ENCODE results near the gene KRTAP5-10. TPM values are rescaled to one million over a fixed set of nuclear protein-coding genes. Genes with fewer than 3 reads are reported as not detected.
"Not testable (repeated sequence)": the region's sequence is repeated elsewhere in the genome, so short reads cannot be mapped to it uniquely, and the experiment has no call there.

Gene KRTAP5-10
- total RNA-seq, 5 donors from 2014 or later (not counting 1 experiment from before 2014, with no cell fraction given) = not detected

- H3K4me3 Mint-ChIP-seq = no peak overlapping the region
- Histone ChIP-seq H3K36me3 (ENCODE audit: control insufficient read depth in 2 of 2, extremely low read depth in 1 of 2, insufficient read depth in 1 of 2, low read length in 1 of 2) (no peaks in the 10 kb centered on the region), H3K4me1 (ENCODE audit: control insufficient read depth in 1 of 2, extremely low read depth in 1 of 2, insufficient read depth in 2 of 2, low read length in 2 of 2) (no peaks in the 10 kb centered on the region), H3K4me3 (ENCODE audit: control insufficient read depth in 1 of 2, extremely low read depth in 1 of 2, low read length in 1 of 2) (no peak overlapping the region), H3K9me3 (no peaks in the 10 kb centered on the region), H3K27ac (ENCODE audit: low read length) (no peak overlapping the region), H3K27me3 (replicated peaks in 1 of 2; ENCODE audit: control insufficient read depth in 2 of 2, extremely low read depth in 1 of 2, insufficient read depth in 2 of 2, low read length in 1 of 2) (peaks cover 0 to 32% of the 10 kb centered on the region in 2 experiments)
- H3K4me1 Mint-ChIP-seq = no peaks in the 10 kb centered on the region
- ChIA-PET POLR2A (no interaction called here), CTCF (no interaction called here)
- no peaks in the 10 kb centered on the region for H3K9me3 Mint-ChIP-seq
- no peak overlapping the region for H3K27ac Mint-ChIP-seq
- ATAC-seq (replicated peaks in 1 of 4) = no peak
- H3K27me3 Mint-ChIP-seq = peaks cover 39 to 53% of the 10 kb centered on the region in 2 donors
- H3K36me3 Mint-ChIP-seq = peaks cover 3% of the 10 kb centered on the region
- no peak for DNase-seq
Measured at GRCh38 chr11:71562120-71562519, 3.2 kb upstream of the KRTAP5-10 start.

- ChIA-PET CTCF (no interaction called here), POLR2A (no interaction called here)
- WGBS (ENCODE audit: insufficient coverage) = 6% methylated on average over 7 of the region's 8 CpGs
- Mint-ChIP-seq H3K36me3 (peaks cover 3% of the 10 kb centered on the region), H3K4me3 (no peak overlapping the region), H3K27ac (no peak overlapping the region), H3K27me3 (peaks cover 36 to 55% of the 10 kb centered on the region in 2 donors), H3K9me3 (no peaks in the 10 kb centered on the region), H3K4me1 (no peaks in the 10 kb centered on the region)
- peak in 1 of 4 experiments; percentile 27 for ATAC-seq (replicated peaks in 1 of 4)
- peak in 3 of 35 experiments; percentile 3 to 45 (median 9) for DNase-seq
- no peak overlapping the region for H3K27ac ChIP-seq (ENCODE audit: low read length)
- H3K4me1 ChIP-seq (ENCODE audit: control insufficient read depth in 1 of 2, extremely low read depth in 1 of 2, insufficient read depth in 2 of 2, low read length in 2 of 2) = no peaks in the 10 kb centered on the region
- H3K27me3 ChIP-seq (replicated peaks in 1 of 2; ENCODE audit: control insufficient read depth in 2 of 2, extremely low read depth in 1 of 2, insufficient read depth in 2 of 2, low read length in 1 of 2) = peaks cover 0 to 32% of the 10 kb centered on the region in 2 experiments
- no peaks in the 10 kb centered on the region for H3K36me3 ChIP-seq (ENCODE audit: control insufficient read depth in 2 of 2, extremely low read depth in 1 of 2, insufficient read depth in 1 of 2, low read length in 1 of 2)
- no peaks in the 10 kb centered on the region for H3K9me3 ChIP-seq
- H3K4me3 ChIP-seq (ENCODE audit: control insufficient read depth in 1 of 2, extremely low read depth in 1 of 2, low read length in 1 of 2) = no peak overlapping the region
Measured at GRCh38 chr11:71563406-71563805, 2.0 kb upstream of the KRTAP5-10 start.

- no peak overlapping the region for H3K27ac Mint-ChIP-seq
- no peaks in the 10 kb centered on the region for H3K9me3 Mint-ChIP-seq
- H3K4me1 Mint-ChIP-seq = no peaks in the 10 kb centered on the region
- WGBS (ENCODE audit: insufficient coverage) = no CpG with 5 or more reads among the region's 4 CpGs
- peaks cover 33 to 49% of the 10 kb centered on the region in 2 donors for H3K27me3 Mint-ChIP-seq
- ATAC-seq (replicated peaks in 1 of 4) (no peak), DNase-seq (no peak)
- H3K36me3 ChIP-seq (ENCODE audit: control insufficient read depth in 2 of 2, extremely low read depth in 1 of 2, insufficient read depth in 1 of 2, low read length in 1 of 2) = no peaks in the 10 kb centered on the region
- H3K4me1 ChIP-seq (ENCODE audit: control insufficient read depth in 1 of 2, extremely low read depth in 1 of 2, insufficient read depth in 2 of 2, low read length in 2 of 2) = no peaks in the 10 kb centered on the region
- ChIA-PET CTCF (no interaction called here), POLR2A (no interaction called here)
- no peak overlapping the region for H3K27ac ChIP-seq (ENCODE audit: low read length)
- H3K4me3 ChIP-seq (ENCODE audit: control insufficient read depth in 1 of 2, extremely low read depth in 1 of 2, low read length in 1 of 2) = no peak overlapping the region
- peaks cover 3% of the 10 kb centered on the region for H3K36me3 Mint-ChIP-seq
- H3K27me3 ChIP-seq (replicated peaks in 1 of 2; ENCODE audit: control insufficient read depth in 2 of 2, extremely low read depth in 1 of 2, insufficient read depth in 2 of 2, low read length in 1 of 2) = peaks cover 0 to 35% of the 10 kb centered on the region in 2 experiments
- H3K9me3 ChIP-seq = no peaks in the 10 kb centered on the region
- H3K4me3 Mint-ChIP-seq = no peak overlapping the region
Measured at GRCh38 chr11:71564430-71564829, 933 bp upstream of the KRTAP5-10 start.

- H3K27ac ChIP-seq (ENCODE audit: low read length) = no peak overlapping the region
- ATAC-seq (replicated peaks in 1 of 4) (no peak), DNase-seq (no peak)
- H3K4me1 ChIP-seq (ENCODE audit: control insufficient read depth in 1 of 2, extremely low read depth in 1 of 2, insufficient read depth in 2 of 2, low read length in 2 of 2) = no peaks in the 10 kb centered on the region
- 74% methylated on average over 10 of the region's 10 CpGs for WGBS (ENCODE audit: insufficient coverage)
- H3K27ac Mint-ChIP-seq = no peak overlapping the region
- POLR2A ChIA-PET = no interaction called here
- no peaks in the 10 kb centered on the region for H3K4me1 Mint-ChIP-seq
- CTCF ChIA-PET = no interaction called here
- peaks cover 0 to 39% of the 10 kb centered on the region in 2 experiments for H3K27me3 ChIP-seq (replicated peaks in 1 of 2; ENCODE audit: control insufficient read depth in 2 of 2, extremely low read depth in 1 of 2, insufficient read depth in 2 of 2, low read length in 1 of 2)
- no peaks in the 10 kb centered on the region for H3K9me3 Mint-ChIP-seq
- H3K9me3 ChIP-seq = no peaks in the 10 kb centered on the region
- no peaks in the 10 kb centered on the region for H3K36me3 ChIP-seq (ENCODE audit: control insufficient read depth in 2 of 2, extremely low read depth in 1 of 2, insufficient read depth in 1 of 2, low read length in 1 of 2)
- no peaks in the 10 kb centered on the region for H3K36me3 Mint-ChIP-seq
- H3K27me3 Mint-ChIP-seq = peaks cover 34 to 52% of the 10 kb centered on the region in 2 donors
- no peak overlapping the region for H3K4me3 Mint-ChIP-seq
- H3K4me3 ChIP-seq (ENCODE audit: control insufficient read depth in 1 of 2, extremely low read depth in 1 of 2, low read length in 1 of 2) = no peak overlapping the region
Measured at GRCh38 chr11:71566081-71566620, 788 bp downstream of the KRTAP5-10 start.

DNA sequence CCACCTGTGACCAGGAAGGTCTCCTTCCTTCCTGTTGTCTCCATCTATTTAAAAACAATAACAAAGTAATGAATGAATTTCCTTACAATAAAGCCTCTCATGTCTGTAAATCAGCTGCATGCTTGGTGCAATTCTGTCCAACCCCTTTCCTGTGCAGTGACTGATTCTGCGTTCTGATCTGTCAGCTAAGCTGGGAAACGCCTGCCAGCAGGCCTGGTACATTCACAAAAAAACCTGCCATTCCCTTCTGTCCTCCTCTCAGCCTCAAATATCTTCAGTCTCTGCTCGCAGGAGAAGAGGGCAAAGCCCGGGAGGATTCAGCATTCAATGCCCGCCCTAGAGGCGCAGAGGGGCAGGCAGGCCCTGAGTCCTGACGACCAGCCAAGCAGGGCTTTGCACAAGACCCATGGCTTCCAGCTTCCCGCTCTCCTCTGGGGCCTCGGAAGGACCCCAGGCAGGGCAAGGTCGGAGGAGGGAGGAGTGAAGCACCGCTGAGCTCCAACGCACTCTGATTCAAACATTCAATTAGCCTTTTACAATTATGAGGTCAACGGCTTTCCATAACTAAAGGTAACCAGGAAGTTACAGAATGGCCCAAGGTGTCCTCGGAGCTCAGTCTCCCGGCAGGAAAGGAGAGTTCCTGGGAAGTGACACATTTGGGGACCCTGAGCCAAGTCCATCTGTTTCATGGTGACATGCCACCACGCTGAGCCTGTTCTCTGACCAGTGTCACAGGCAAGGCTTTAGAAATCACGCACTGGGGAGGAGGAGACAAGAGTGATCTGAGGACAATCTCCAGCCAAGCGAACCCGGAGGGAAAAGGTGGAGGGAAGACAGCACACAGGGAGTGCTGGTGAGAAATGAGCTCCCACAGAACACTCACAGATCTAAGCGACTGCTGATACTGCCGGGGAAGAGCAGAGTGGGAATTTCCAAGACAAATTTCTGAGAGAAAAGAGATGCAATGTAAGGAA lies 1.6 kb downstream of the KRTAP5-10 start:
- H3K36me3 ChIP-seq (ENCODE audit: control insufficient read depth in 2 of 2, extremely low read depth in 1 of 2, insufficient read depth in 1 of 2, low read length in 1 of 2); POLR2A ChIA-PET; H3K4me1 ChIP-seq (ENCODE audit: control insufficient read depth in 1 of 2, extremely low read depth in 1 of 2, insufficient read depth in 2 of 2, low read length in 2 of 2); H3K27ac ChIP-seq (ENCODE audit: low read length); H3K27ac Mint-ChIP-seq; H3K36me3 Mint-ChIP-seq; ATAC-seq (replicated peaks in 1 of 4); H3K4me3 ChIP-seq (ENCODE audit: control insufficient read depth in 1 of 2, extremely low read depth in 1 of 2, low read length in 1 of 2); H3K4me1 Mint-ChIP-seq; H3K9me3 Mint-ChIP-seq; H3K4me3 Mint-ChIP-seq; DNase-seq; CTCF ChIA-PET; H3K9me3 ChIP-seq: not testable (repeated sequence)
- H3K27me3 Mint-ChIP-seq = peaks cover 28 to 47% of the 10 kb centered on the region in 2 donors
- peaks cover 0 to 43% of the 10 kb centered on the region in 2 experiments for H3K27me3 ChIP-seq (replicated peaks in 1 of 2; ENCODE audit: control insufficient read depth in 2 of 2, extremely low read depth in 1 of 2, insufficient read depth in 2 of 2, low read length in 1 of 2)
- 65% methylated on average over 5 of the region's 21 CpGs for WGBS (ENCODE audit: insufficient coverage)

- DNase-seq; H3K27ac Mint-ChIP-seq; POLR2A ChIA-PET; H3K27ac ChIP-seq (ENCODE audit: low read length); ATAC-seq (replicated peaks in 1 of 4); H3K36me3 ChIP-seq (ENCODE audit: control insufficient read depth in 2 of 2, extremely low read depth in 1 of 2, insufficient read depth in 1 of 2, low read length in 1 of 2); H3K4me3 Mint-ChIP-seq; H3K4me1 ChIP-seq (ENCODE audit: control insufficient read depth in 1 of 2, extremely low read depth in 1 of 2, insufficient read depth in 2 of 2, low read length in 2 of 2); H3K9me3 Mint-ChIP-seq; H3K36me3 Mint-ChIP-seq; H3K4me1 Mint-ChIP-seq; H3K9me3 ChIP-seq; CTCF ChIA-PET; H3K4me3 ChIP-seq (ENCODE audit: control insufficient read depth in 1 of 2, extremely low read depth in 1 of 2, low read length in 1 of 2): not testable (repeated sequence)
- 67% methylated on average over 2 of the region's 8 CpGs for WGBS (ENCODE audit: insufficient coverage)
- H3K27me3 ChIP-seq (replicated peaks in 1 of 2; ENCODE audit: control insufficient read depth in 2 of 2, extremely low read depth in 1 of 2, insufficient read depth in 2 of 2, low read length in 1 of 2) = peaks cover 0 to 42% of the 10 kb centered on the region in 2 experiments
- H3K27me3 Mint-ChIP-seq = peaks cover 28 to 49% of the 10 kb centered on the region in 2 donors
Measured at GRCh38 chr11:71567633-71568032, 2.3 kb downstream of the KRTAP5-10 start.

All from T-cell (primary cell).